ENCODE results near the gene MRPS22.

- TF ChIP-seq CTCF (IDR thresholded peaks at IDR 0.05): no peak
- no peak for TF ChIP-seq POLR2A (IDR thresholded peaks at IDR 0.05)
Measured at GRCh38 chr3:139296141-139296718, 47.6 kb upstream of the MRPS22 start.

Data from sigmoid colon (tissue), 3 donors.